Fibroblast of lung (primary cell): ENCODE measurements around the gene ATP5F1D. TPM values are rescaled to one million over a fixed set of nuclear protein-coding genes. Genes with fewer than 3 reads are reported as not detected.

Source experiments
- DNase-seq, 2 donors: peaks; one replicate each; pipeline versions ENCODE4 v3.0.0 to v3.0.0-alpha.2; 2010; ENCODE audit warnings: low read depth in 2 of 2
- H2AFZ ChIP-seq: 2 replicates; pipeline ENCODE4 v1.5.1; 2012; ENCODE audit warnings: low read length, control low read depth, inconsistent platforms
- H3K27ac ChIP-seq: 2 replicates; pipeline ENCODE4 v1.5.1; 2011; ENCODE audit warnings: low read length, control low read depth; ENCODE audit not compliant: insufficient read depth
- H3K27me3 ChIP-seq: 2 replicates; pipeline ENCODE4 v1.5.1; 2011; ENCODE audit warnings: mild to moderate bottlenecking, low read length; ENCODE audit not compliant: control insufficient read depth, insufficient read depth
- H3K36me3 ChIP-seq: 2 replicates; pipeline ENCODE4 v1.5.1; 2011; ENCODE audit warnings: low read length; ENCODE audit not compliant: control insufficient read depth, insufficient read depth
- H3K4me1 ChIP-seq: 2 replicates; pipeline ENCODE4 v1.5.1; 2011; ENCODE audit warnings: low read length; ENCODE audit not compliant: control insufficient read depth, insufficient read depth; ENCODE audit errors: extremely low read depth
- H3K4me2 ChIP-seq: 2 replicates; pipeline ENCODE4 v1.5.1; 2011; ENCODE audit warnings: low read length, control low read depth; ENCODE audit not compliant: insufficient read depth; ENCODE audit errors: extremely low read depth
- H3K4me3 ChIP-seq, 4 experiments: fragments of 200-600 bp in 1 of 4; sonication (generic) in 1 of 4; replicated peaks in 1 of 4; 2 replicates each; pipeline ENCODE4 v1.5.1; 2011 to 2016; ENCODE audit warnings: low read length in 4 of 4, low read depth in 3 of 4, mild to moderate bottlenecking in 3 of 4, control low read depth in 2 of 4, inconsistent platforms in 1 of 4, mixed read lengths in 1 of 4; ENCODE audit not compliant: insufficient read depth in 1 of 4; ENCODE audit errors: control extremely low read depth in 1 of 4
- H3K79me2 ChIP-seq: 2 replicates; pipeline ENCODE4 v1.5.1; 2012; ENCODE audit warnings: mild to moderate bottlenecking, low read length, inconsistent platforms; ENCODE audit not compliant: control insufficient read depth, insufficient read depth
- H3K9ac ChIP-seq: 2 replicates; pipeline ENCODE4 v1.5.1; 2011; ENCODE audit warnings: mild to moderate bottlenecking, low read length, control low read depth; ENCODE audit not compliant: insufficient read depth
- H3K9me3 ChIP-seq: 2 replicates; pipeline ENCODE4 v1.5.1; 2012; ENCODE audit warnings: low read depth, low read length; ENCODE audit not compliant: control insufficient read depth, insufficient read depth
- H4K20me1 ChIP-seq: 2 replicates; pipeline ENCODE4 v1.5.1; 2011; ENCODE audit warnings: low read length; ENCODE audit not compliant: control insufficient read depth, insufficient read depth; ENCODE audit errors: extremely low read depth
- CTCF ChIP-seq, 2 donors: IDR thresholded peaks in 1 of 2; conservative IDR thresholded peaks in 1 of 2; 1 replicate in 1 of 2; 2 replicates in 1 of 2; pipeline ENCODE4 v1.5.1; 2011 to 2012; ENCODE audit warnings: low read length in 2 of 2, control low read depth in 1 of 2, inconsistent platforms in 1 of 2, low read depth in 1 of 2, mild to moderate bottlenecking in 1 of 2
- EZH2 ChIP-seq: IDR thresholded peaks from 2 replicates; pipeline ENCODE4 v1.5.1; 2012; ENCODE audit warnings: low read length, control low read depth, mild to moderate bottlenecking; ENCODE audit errors: missing control alignments
- polyA plus RNA-seq, 2 donors: library from polyadenylated mRNA; depleted of rRNA in 1 of 2; stranded (reverse) in 1 of 2; unstranded in 1 of 2; fragments of >200 nt; gene quantifications; 2 replicates each; pipeline ENCODE4 v1.2.1, GENCODE V29; 2011 to 2012; ENCODE audit warnings: missing spikeins in 1 of 2
- total RNA-seq: library from RNA; depleted of rRNA; stranded (reverse); fragments of >200 nt; gene quantifications from 2 replicates; pipeline ENCODE4 v1.2.1, GENCODE V29; 2014

Gene ATP5F1D
- total and polyA plus RNA-seq, 2 donors (not counting 1 experiment from before 2014, with no cell fraction given) = 20.5 to 53.8 TPM

GRCh38 chr19:1230783-1231489 is 10.6 kb upstream of the ATP5F1D start:
- no peak overlapping the region for H3K9ac ChIP-seq
- peaks cover 9% of the 10 kb centered on the region for H3K4me1 ChIP-seq
- H3K79me2 ChIP-seq = no peaks in the 10 kb centered on the region
- no peaks in the 10 kb centered on the region for H4K20me1 ChIP-seq
- no peak overlapping the region for H3K27ac ChIP-seq
- no peak overlapping the region for H3K4me2 ChIP-seq
- peaks cover 31% of the 10 kb centered on the region for H3K36me3 ChIP-seq
- no peak for DNase-seq
- H3K9me3 ChIP-seq = no peaks in the 10 kb centered on the region
- TF ChIP-seq EZH2 (no peak), CTCF (conservative IDR thresholded peaks at IDR 0.05 in 1 of 2, IDR thresholded peaks at IDR 0.05 in 1 of 2; ENCODE audit: low read depth in 1 of 2, low read length in 2 of 2) (no peak)
- H2AFZ ChIP-seq = no peak overlapping the region
- no peak overlapping the region for H3K4me3 ChIP-seq
- H3K27me3 ChIP-seq = no peaks in the 10 kb centered on the region

- peaks cover 2% of the 10 kb centered on the region for H3K79me2 ChIP-seq
- no peaks in the 10 kb centered on the region for H4K20me1 ChIP-seq
- no peaks in the 10 kb centered on the region for H3K9me3 ChIP-seq
- peaks cover 25% of the 10 kb centered on the region for H3K36me3 ChIP-seq
- H3K27ac ChIP-seq = peak overlapping the region; percentile 56
- no peak overlapping the region for H3K4me3 ChIP-seq
- no peak overlapping the region for H2AFZ ChIP-seq
- peak overlapping the region; percentile 18 for H3K9ac ChIP-seq
- H3K4me2 ChIP-seq = no peak overlapping the region
- no peak for DNase-seq
- peaks cover 9% of the 10 kb centered on the region for H3K4me1 ChIP-seq
- no peaks in the 10 kb centered on the region for H3K27me3 ChIP-seq
- no peak for TF ChIP-seq EZH2
- TF ChIP-seq CTCF (conservative IDR thresholded peaks at IDR 0.05 in 1 of 2, IDR thresholded peaks at IDR 0.05 in 1 of 2; ENCODE audit: low read depth in 1 of 2, low read length in 2 of 2) = no peak
These were observed 9.6 kb upstream of the ATP5F1D start for GRCh38 chr19:1231729-1232637.

GRCh38 chr19:1232652-1233072 is 8.9 kb upstream of the ATP5F1D start:
- Histone ChIP-seq H4K20me1 (no peaks in the 10 kb centered on the region), H3K79me2 (peaks cover 2% of the 10 kb centered on the region), H3K27ac (peak overlapping the region; percentile 56), H3K4me1 (peaks cover 9% of the 10 kb centered on the region), H3K36me3 (peaks cover 22% of the 10 kb centered on the region), H3K9ac (no peak overlapping the region), H3K27me3 (no peaks in the 10 kb centered on the region), H3K4me2 (peak overlapping the region; percentile 32), H3K4me3 (no peak overlapping the region), H2AFZ (no peak overlapping the region), H3K9me3 (no peaks in the 10 kb centered on the region)
- DNase-seq = peak; percentile 64 to 83
- TF ChIP-seq EZH2 = no peak
- no peak for TF ChIP-seq CTCF (conservative IDR thresholded peaks at IDR 0.05 in 1 of 2, IDR thresholded peaks at IDR 0.05 in 1 of 2; ENCODE audit: low read depth in 1 of 2, low read length in 2 of 2)
